CD4-positive, alpha-beta T cell treated with Interferon alpha-2 for 1 hour (primary cell): Measurements from ENCODE around the gene XPNPEP1.

Experiments
- DNase-seq, 2 donors: peaks; one replicate each; pipeline ENCODE4 v3.0.0-alpha.2; 2020 to 2022

Gene XPNPEP1

GRCh38 chr10:109892117-109892516 is 31.2 kb downstream of the XPNPEP1 start:
- peak in 1 of 2 donors; percentile 7 for DNase-seq

GRCh38 chr10:109891105-109891504 is 32.2 kb downstream of the XPNPEP1 start:
- DNase-seq, result no peak

- DNase-seq, result no peak
Observed at GRCh38 chr10:109889867-109890266, 33.4 kb downstream of the XPNPEP1 start.

GRCh38 chr10:109887776-109888175 is 35.5 kb downstream of the XPNPEP1 start:
- DNase-seq, result no peak

- no peak for DNase-seq
Observed at GRCh38 chr10:109887243-109887642, 36.1 kb downstream of the XPNPEP1 start.

- DNase-seq, result no peak
Observed at GRCh38 chr10:109886781-109887140, 36.5 kb downstream of the XPNPEP1 start.

- DNase-seq, result no peak
Observed at GRCh38 chr10:109886037-109886780, 37.1 kb downstream of the XPNPEP1 start.

- DNase-seq, result peak; percentile 60 to 75
Observed at GRCh38 chr10:109883859-109884771, 39.2 kb downstream of the XPNPEP1 start.

- no peak for DNase-seq
Observed at GRCh38 chr10:109882251-109883057, 40.9 kb downstream of the XPNPEP1 start.

GRCh38 chr10:109881769-109882057 is 41.6 kb downstream of the XPNPEP1 start:
- no peak for DNase-seq

GRCh38 chr10:109880886-109881768 is 42.2 kb downstream of the XPNPEP1 start:
- no peak for DNase-seq

- DNase-seq, result no peak
Observed at GRCh38 chr10:109877546-109877945, 45.8 kb downstream of the XPNPEP1 start.

- no peak for DNase-seq
Observed at GRCh38 chr10:109875828-109876821, 47.2 kb downstream of the XPNPEP1 start.

- DNase-seq, result no peak
Observed at GRCh38 chr10:109875151-109875568, 48.2 kb downstream of the XPNPEP1 start.

GRCh38 chr10:109871476-109871875 is 51.8 kb downstream of the XPNPEP1 start:
- DNase-seq, result no peak

GRCh38 chr10:109866995-109867635 is 56.2 kb downstream of the XPNPEP1 start:
- no peak for DNase-seq

- no peak for DNase-seq
Observed at GRCh38 chr10:109866168-109866994, 56.9 kb downstream of the XPNPEP1 start.

- no peak for DNase-seq
Observed at GRCh38 chr10:109863775-109864174, 59.5 kb downstream of the XPNPEP1 start.

GRCh38 chr10:109862738-109863137 is 60.6 kb downstream of the XPNPEP1 start:
- DNase-seq, result no peak

- no peak for DNase-seq
Observed at GRCh38 chr10:109862041-109862440, 61.3 kb downstream of the XPNPEP1 start.
